Fibroblast of peridontal ligament (primary cell): ENCODE results near the gene CST11.
A peak's percentile ranks its signal among the peaks of the same experiment; 100 is the strongest.

Experiments used
- DNase-seq: peaks from one replicate; pipeline ENCODE4 v3.0.0-alpha.2; 2010; ENCODE audit errors: extremely low read depth

Gene CST11

GRCh38 chr20:23453549-23454543 lies 1.2 kb upstream of the CST11 start:
- DNase-seq: no peak

GRCh38 chr20:23451956-23452487 lies 654 bp downstream of the CST11 start:
- DNase-seq: no peak

- DNase-seq: no peak
These were observed 1.8 kb downstream of the CST11 start for GRCh38 chr20:23450877-23451276.

- DNase-seq: no peak
These were observed 3.3 kb downstream of the CST11 start for GRCh38 chr20:23449421-23449820.

- no peak for DNase-seq
These were observed 4.5 kb downstream of the CST11 start for GRCh38 chr20:23448167-23448566.

GRCh38 chr20:23446505-23446904 lies 6.2 kb downstream of the CST11 start:
- peak; percentile 15 for DNase-seq

GRCh38 chr20:23445596-23446217 lies 7.0 kb downstream of the CST11 start:
- DNase-seq: peak; percentile 53

GRCh38 chr20:23444859-23445258 lies 7.8 kb downstream of the CST11 start:
- DNase-seq: no peak

GRCh38 chr20:23442436-23442835 lies 10.2 kb downstream of the CST11 start:
- DNase-seq: no peak

- DNase-seq: peak; percentile 80
These were observed 10.8 kb downstream of the CST11 start for GRCh38 chr20:23441850-23442313.

- DNase-seq: no peak
These were observed 12.7 kb downstream of the CST11 start for GRCh38 chr20:23440004-23440403.

- DNase-seq: no peak
These were observed 14.0 kb downstream of the CST11 start for GRCh38 chr20:23438661-23439060.

GRCh38 chr20:23437126-23437899 lies 15.4 kb downstream of the CST11 start:
- no peak for DNase-seq

GRCh38 chr20:23436681-23437080 lies 16.0 kb downstream of the CST11 start:
- no peak for DNase-seq

GRCh38 chr20:23435626-23436539 lies 16.8 kb downstream of the CST11 start:
- no peak for DNase-seq

GRCh38 chr20:23434521-23435313 lies 18.0 kb downstream of the CST11 start:
- no peak for DNase-seq

GRCh38 chr20:23433628-23434027 lies 19.0 kb downstream of the CST11 start:
- DNase-seq: no peak

- no peak for DNase-seq
These were observed 27.5 kb downstream of the CST11 start for GRCh38 chr20:23425129-23425528.

GRCh38 chr20:23420943-23421931 lies 31.4 kb downstream of the CST11 start, which contains the start of gene NAPB:
TSS of gene NAPB (minus strand) at chr20:23421488. CDS start at chr20:23421402, 86 bp downstream.
- peak; percentile 84 for DNase-seq
